ENCODE measurements around the gene DGKQ. TPM values are rescaled to one million over a fixed set of nuclear protein-coding genes. Genes with fewer than 3 reads are reported as not detected.

Gene DGKQ
- total RNA-seq, 1 experiment from 2014 or later = 12.4 TPM

DNA sequence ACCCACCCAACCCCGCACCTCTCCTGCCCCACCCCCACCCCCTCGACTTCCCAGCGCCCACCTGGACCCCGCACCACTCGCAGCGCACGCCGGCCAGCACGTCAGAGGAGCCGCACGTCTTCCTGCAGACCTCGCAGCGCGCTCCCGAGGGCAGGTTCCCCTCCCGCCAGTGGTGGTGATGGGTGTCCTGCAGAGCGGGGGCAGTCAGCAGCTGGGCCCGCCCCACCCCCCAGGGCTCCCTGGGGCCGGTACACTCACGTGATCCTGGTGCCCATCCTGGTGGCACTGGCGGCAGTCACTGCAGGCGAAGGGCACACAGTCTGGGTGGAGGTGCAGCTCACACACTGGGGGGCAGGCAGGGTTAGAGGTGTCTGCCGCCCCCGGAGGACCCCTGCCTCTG, 5.1 kb downstream of the DGKQ start:
- Mint-ChIP-seq H3K9me3 (no peaks in the 10 kb centered on the region), H3K4me1 (peaks cover 0 to 2% of the 10 kb centered on the region in 2 experiments; a peak in 1 of 4 replicates), H3K36me3 (ENCODE audit: insufficient read depth in 1 of 3, low read depth in 3 of 3) (no peaks in the 10 kb centered on the region), H3K27ac (no peak overlapping the region), H3K27me3 (ENCODE audit: low read depth) (peaks cover 5% of the 10 kb centered on the region), H3K4me3 (0 out of 5 replicates have a peak overlapping the region, but pooled peaks of 1 of the 2 experiments have one; percentile 23)
- no peak overlapping the region for H2BK5ac ChIP-seq (ENCODE audit: insufficient read length, low read length)
- no peak overlapping the region; the same call in 1 of the 2 replicates for H3K14ac ChIP-seq (ENCODE audit: insufficient read depth, low read length)
- no peak overlapping the region for H4K8ac ChIP-seq (replicated peaks; ENCODE audit: insufficient read length, low read depth, low read length)
- H2BK15ac ChIP-seq (ENCODE audit: low read depth, low read length) = no peak overlapping the region
- H3K4me1 ChIP-seq (ENCODE audit: insufficient read depth, low read length) = no peaks in the 10 kb centered on the region
- no peak overlapping the region for H3T11ph ChIP-seq (ENCODE audit: low read length)
- no peak overlapping the region for H3K18ac ChIP-seq (ENCODE audit: insufficient read length, low read depth, low read length)
- no peak overlapping the region for H4K91ac ChIP-seq (ENCODE audit: insufficient read length, low read depth, low read length)
- no CpG with 5 or more reads among the region's 24 CpGs for WGBS (ENCODE audit: extremely low coverage, insufficient read length, low lambda C conversion rate)
- H2AFZ ChIP-seq (ENCODE audit: low read length) = no peak overlapping the region
- no peak overlapping the region for H3K4ac ChIP-seq (ENCODE audit: low read depth, low read length)
- H2BK12ac ChIP-seq (ENCODE audit: insufficient read length, low read depth, low read length) = no peak overlapping the region
- H3K23me2 ChIP-seq (ENCODE audit: insufficient read length, low read depth, low read length, poor library complexity, severe bottlenecking) = peaks cover 5% of the 10 kb centered on the region
- no peak overlapping the region for H2AK5ac ChIP-seq (ENCODE audit: insufficient read length, low read length)
- TF ChIP-seq CTCF (conservative IDR thresholded peaks at IDR 0.05) = no peak
- H3K79me2 ChIP-seq (ENCODE audit: insufficient read depth, low read length) = no peaks in the 10 kb centered on the region
- peak overlapping the region; percentile 17 for H3K4me2 ChIP-seq (ENCODE audit: insufficient read depth, insufficient read length, low read length)
- no peak overlapping the region for H2BK20ac ChIP-seq (ENCODE audit: low read depth, low read length, poor library complexity, severe bottlenecking)
- no peaks in the 10 kb centered on the region for H4K20me1 ChIP-seq (ENCODE audit: control insufficient read depth, insufficient read depth, insufficient read length)
- no peak overlapping the region for H3K56ac ChIP-seq (ENCODE audit: insufficient read length, low read depth, low read length)
- H2BK120ac ChIP-seq (ENCODE audit: low read depth, low read length, poor library complexity, severe bottlenecking) = no peak overlapping the region
- H4K5ac ChIP-seq (ENCODE audit: insufficient read length, low read depth, low read length) = no peak overlapping the region
- no peak for DNase-seq
- no peaks in the 10 kb centered on the region for H3K9me3 ChIP-seq (ENCODE audit: control insufficient read depth, low read depth, low read length)
- H3K79me1 ChIP-seq (ENCODE audit: insufficient read depth, low read depth, low read length, poor library complexity, severe bottlenecking) = no peaks in the 10 kb centered on the region
- peaks cover 3% of the 10 kb centered on the region; the same call in 1 of the 2 replicates for H3K27me3 ChIP-seq (ENCODE audit: insufficient read depth, low read length)
- no peak overlapping the region for H3K27ac ChIP-seq (ENCODE audit: insufficient read length, low read depth, low read length)
- no peak overlapping the region for H3K23ac ChIP-seq (ENCODE audit: insufficient read length, low read depth, low read length)
- no peak overlapping the region for H3K9ac ChIP-seq (ENCODE audit: extremely low read depth, insufficient read length, low read length)

Data from H9 (cell line).